ENCODE data around the gene IL37.

DNA sequence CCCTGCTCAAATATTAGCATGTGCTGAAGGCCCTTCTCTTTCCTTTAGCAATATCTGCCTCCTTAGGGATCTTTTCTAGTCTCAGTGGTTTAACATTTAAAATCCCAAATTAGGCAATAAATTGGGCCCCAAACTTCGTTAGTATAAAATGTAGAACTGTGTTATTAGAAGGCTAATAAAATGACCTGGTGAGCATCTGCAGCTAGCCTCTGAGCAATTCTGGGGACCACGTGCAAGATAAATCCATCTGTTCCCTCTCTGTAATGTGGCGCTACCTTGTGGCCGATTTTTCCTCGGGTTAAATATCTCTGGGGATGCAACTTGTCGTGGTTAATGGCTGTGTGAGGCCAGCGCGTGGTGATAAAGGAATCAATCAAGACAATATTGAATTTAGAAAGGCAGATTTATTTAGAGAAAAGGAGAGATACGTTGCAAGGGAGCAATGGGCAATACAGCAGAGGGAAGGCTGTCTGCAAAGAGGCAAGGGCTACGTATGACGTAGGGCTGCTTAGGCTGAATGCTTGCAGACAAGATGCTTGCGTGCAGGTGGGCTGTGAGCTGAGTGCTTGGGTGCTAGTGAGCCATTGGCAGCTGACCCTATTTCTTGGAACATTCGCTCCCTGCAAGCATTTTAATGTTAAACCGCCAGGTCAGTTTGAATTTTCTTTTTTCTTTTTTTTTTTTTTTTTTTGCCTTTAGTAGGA lies 48.3 kb downstream of the IL37 start:
- TF ChIP-seq EZH2 (IDR thresholded peaks at IDR 0.05; ENCODE audit: borderline replicate concordance, low read depth, low read length, severe bottlenecking) (no peak), FOS (IDR thresholded peaks at IDR 0.05; ENCODE audit: borderline replicate concordance, insufficient read depth, low read length) (no peak), POLR2A (IDR thresholded peaks at IDR 0.05; ENCODE audit: low read depth, low read length) (no peak), MYC (IDR thresholded peaks at IDR 0.05; ENCODE audit: low read depth, low read length) (no peak)
- TF ChIP-seq, protein P1, sequence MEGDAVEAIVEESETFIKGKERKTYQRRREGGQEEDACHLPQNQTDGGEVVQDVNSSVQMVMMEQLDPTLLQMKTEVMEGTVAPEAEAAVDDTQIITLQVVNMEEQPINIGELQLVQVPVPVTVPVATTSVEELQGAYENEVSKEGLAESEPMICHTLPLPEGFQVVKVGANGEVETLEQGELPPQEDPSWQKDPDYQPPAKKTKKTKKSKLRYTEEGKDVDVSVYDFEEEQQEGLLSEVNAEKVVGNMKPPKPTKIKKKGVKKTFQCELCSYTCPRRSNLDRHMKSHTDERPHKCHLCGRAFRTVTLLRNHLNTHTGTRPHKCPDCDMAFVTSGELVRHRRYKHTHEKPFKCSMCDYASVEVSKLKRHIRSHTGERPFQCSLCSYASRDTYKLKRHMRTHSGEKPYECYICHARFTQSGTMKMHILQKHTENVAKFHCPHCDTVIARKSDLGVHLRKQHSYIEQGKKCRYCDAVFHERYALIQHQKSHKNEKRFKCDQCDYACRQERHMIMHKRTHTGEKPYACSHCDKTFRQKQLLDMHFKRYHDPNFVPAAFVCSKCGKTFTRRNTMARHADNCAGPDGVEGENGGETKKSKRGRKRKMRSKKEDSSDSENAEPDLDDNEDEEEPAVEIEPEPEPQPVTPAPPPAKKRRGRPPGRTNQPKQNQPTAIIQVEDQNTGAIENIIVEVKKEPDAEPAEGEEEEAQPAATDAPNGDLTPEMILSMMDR (IDR thresholded peaks at IDR 0.05; ENCODE audit: extremely low read depth in 1 of 2, insufficient read depth in 1 of 2, low read depth in 1 of 2, low read length in 2 of 2), result no peak
- TF ChIP-seq, protein P2, sequence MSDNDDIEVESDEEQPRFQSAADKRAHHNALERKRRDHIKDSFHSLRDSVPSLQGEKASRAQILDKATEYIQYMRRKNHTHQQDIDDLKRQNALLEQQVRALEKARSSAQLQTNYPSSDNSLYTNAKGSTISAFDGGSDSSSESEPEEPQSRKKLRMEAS (IDR thresholded peaks at IDR 0.05; ENCODE audit: insufficient read depth, insufficient read length), result no peak

Data from endothelial cell of umbilical vein (primary cell).